ENCODE measurements around the gene FARP1.

GRCh38 chr13:98098516-98098915 is 44.4 kb upstream of the FARP1 start:
- TF ChIP-seq CTCF (IDR thresholded peaks at IDR 0.05) (no peak), POLR2A (IDR thresholded peaks at IDR 0.05) (no peak)
